ENCODE data around the gene TLCD4. TPM values are rescaled to one million over a fixed set of nuclear protein-coding genes. Genes with fewer than 3 reads are reported as not detected.

TLCD4 gene
- total RNA-seq, 2 experiments from 2014 or later = not detected

DNA sequence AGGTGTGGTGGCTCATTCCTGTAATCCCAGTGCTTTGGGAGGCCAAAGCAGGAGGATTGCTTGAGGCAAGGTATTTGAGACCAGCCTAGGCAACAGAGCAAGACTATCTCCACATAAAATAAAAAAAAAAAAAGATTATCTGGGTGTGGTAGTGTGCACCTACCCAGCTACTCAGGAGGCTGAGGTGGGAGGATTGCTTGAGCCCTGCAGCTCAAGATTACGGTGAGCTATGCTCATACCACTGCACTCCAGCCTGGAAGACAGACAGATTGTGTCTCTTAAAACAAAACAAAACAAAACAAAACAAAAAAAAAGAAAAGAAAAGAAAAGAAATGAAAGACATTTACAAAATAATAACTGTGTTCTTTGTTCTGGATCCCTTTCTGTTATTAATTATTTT lies 6.1 kb upstream of the TLCD4 start:
- no peak overlapping the region for H3K4me3 ChIP-seq (ENCODE audit: low read depth, low read length, poor library complexity, severe bottlenecking)
- CTCF ChIA-PET (ENCODE audit: unreplicated experiment) = no interaction called here
- H3K4me2 ChIP-seq (ENCODE audit: low read length) = no peak overlapping the region
- H3K27ac ChIP-seq (ENCODE audit: low read depth, low read length, poor library complexity, severe bottlenecking) = no peak overlapping the region
- DNase-seq (ENCODE audit: low spot score) = no peak
- TF ChIP-seq, protein P1, sequence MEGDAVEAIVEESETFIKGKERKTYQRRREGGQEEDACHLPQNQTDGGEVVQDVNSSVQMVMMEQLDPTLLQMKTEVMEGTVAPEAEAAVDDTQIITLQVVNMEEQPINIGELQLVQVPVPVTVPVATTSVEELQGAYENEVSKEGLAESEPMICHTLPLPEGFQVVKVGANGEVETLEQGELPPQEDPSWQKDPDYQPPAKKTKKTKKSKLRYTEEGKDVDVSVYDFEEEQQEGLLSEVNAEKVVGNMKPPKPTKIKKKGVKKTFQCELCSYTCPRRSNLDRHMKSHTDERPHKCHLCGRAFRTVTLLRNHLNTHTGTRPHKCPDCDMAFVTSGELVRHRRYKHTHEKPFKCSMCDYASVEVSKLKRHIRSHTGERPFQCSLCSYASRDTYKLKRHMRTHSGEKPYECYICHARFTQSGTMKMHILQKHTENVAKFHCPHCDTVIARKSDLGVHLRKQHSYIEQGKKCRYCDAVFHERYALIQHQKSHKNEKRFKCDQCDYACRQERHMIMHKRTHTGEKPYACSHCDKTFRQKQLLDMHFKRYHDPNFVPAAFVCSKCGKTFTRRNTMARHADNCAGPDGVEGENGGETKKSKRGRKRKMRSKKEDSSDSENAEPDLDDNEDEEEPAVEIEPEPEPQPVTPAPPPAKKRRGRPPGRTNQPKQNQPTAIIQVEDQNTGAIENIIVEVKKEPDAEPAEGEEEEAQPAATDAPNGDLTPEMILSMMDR (conservative IDR thresholded peaks at IDR 0.05; ENCODE audit: low read length) = no peak
- TF ChIP-seq EZH2phosphoT487 (IDR thresholded peaks at IDR 0.05; ENCODE audit: borderline replicate concordance, low read depth, low read length) = no peak
- H3K79me2 ChIP-seq (ENCODE audit: insufficient read depth, low read depth, low read length) = no peaks in the 10 kb centered on the region
- no peak overlapping the region for H2AFZ ChIP-seq (ENCODE audit: low read length)
- no peaks in the 10 kb centered on the region for H3K9me2 ChIP-seq (ENCODE audit: insufficient read depth, low read length)
- H4K20me1 ChIP-seq (ENCODE audit: insufficient read depth, low read length) = no peaks in the 10 kb centered on the region
- H3K9me3 ChIP-seq (ENCODE audit: low read length) = no peaks in the 10 kb centered on the region
- no peaks in the 10 kb centered on the region for H3K36me3 ChIP-seq (ENCODE audit: insufficient read depth, low read length)
- intact Hi-C loops (cut with micrococcal nuclease; ENCODE audit: unreplicated experiment) = no loop called here
- POLR2A ChIA-PET = interaction anchor here (0.7 kb wide), 1 partner anchor 1715 kb away, joined by 3 read pairs; no protein-coding TSS in a partner anchor
- no TSS peak for BruUV-seq (replicated peaks)
- H3K4me1 ChIP-seq (ENCODE audit: insufficient read depth, low read length, poor library complexity, severe bottlenecking) = no peaks in the 10 kb centered on the region

DNA sequence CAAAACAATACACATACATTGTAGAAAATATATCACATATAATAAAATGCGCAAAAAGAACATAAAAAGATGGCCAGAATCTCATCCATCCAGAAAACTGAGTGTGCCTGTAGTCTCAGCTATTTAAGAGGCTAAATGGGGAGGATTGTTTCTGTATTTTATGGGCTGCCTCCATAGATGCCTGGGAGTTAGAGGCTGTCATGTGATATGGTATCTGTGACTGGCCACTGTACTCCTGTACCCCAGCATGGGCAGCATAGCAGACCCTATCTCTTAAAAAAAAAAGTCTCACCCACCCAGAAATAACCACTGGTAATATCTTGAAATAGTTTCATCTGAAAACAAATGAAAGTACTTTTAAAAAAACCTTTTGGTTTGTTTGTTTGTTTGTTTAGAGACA lies 3.5 kb upstream of the TLCD4 start:
- no peaks in the 10 kb centered on the region for H3K79me2 ChIP-seq (ENCODE audit: insufficient read depth, low read depth, low read length)
- no peaks in the 10 kb centered on the region for H3K36me3 ChIP-seq (ENCODE audit: insufficient read depth, low read length)
- no peak overlapping the region for H3K27ac ChIP-seq (ENCODE audit: low read depth, low read length, poor library complexity, severe bottlenecking)
- DNase-seq (ENCODE audit: low spot score) = no peak
- H3K9me3 ChIP-seq (ENCODE audit: low read length) = no peaks in the 10 kb centered on the region
- intact Hi-C loops (cut with micrococcal nuclease; ENCODE audit: unreplicated experiment) = no loop called here
- H3K9me2 ChIP-seq (ENCODE audit: insufficient read depth, low read length) = no peaks in the 10 kb centered on the region
- CTCF ChIA-PET (ENCODE audit: unreplicated experiment) = no interaction called here
- BruUV-seq (replicated peaks) = no TSS peak
- no peak for TF ChIP-seq EZH2phosphoT487 (IDR thresholded peaks at IDR 0.05; ENCODE audit: borderline replicate concordance, low read depth, low read length)
- TF ChIP-seq, protein P1 (conservative IDR thresholded peaks at IDR 0.05; ENCODE audit: low read length) = no peak
- POLR2A ChIA-PET = no interaction called here
- no peak overlapping the region for H3K4me3 ChIP-seq (ENCODE audit: low read depth, low read length, poor library complexity, severe bottlenecking)
- H4K20me1 ChIP-seq (ENCODE audit: insufficient read depth, low read length) = no peaks in the 10 kb centered on the region
- H3K4me2 ChIP-seq (ENCODE audit: low read length) = no peak overlapping the region
- peaks cover 5% of the 10 kb centered on the region for H3K4me1 ChIP-seq (ENCODE audit: insufficient read depth, low read length, poor library complexity, severe bottlenecking)
- H2AFZ ChIP-seq (ENCODE audit: low read length) = no peak overlapping the region

DNA sequence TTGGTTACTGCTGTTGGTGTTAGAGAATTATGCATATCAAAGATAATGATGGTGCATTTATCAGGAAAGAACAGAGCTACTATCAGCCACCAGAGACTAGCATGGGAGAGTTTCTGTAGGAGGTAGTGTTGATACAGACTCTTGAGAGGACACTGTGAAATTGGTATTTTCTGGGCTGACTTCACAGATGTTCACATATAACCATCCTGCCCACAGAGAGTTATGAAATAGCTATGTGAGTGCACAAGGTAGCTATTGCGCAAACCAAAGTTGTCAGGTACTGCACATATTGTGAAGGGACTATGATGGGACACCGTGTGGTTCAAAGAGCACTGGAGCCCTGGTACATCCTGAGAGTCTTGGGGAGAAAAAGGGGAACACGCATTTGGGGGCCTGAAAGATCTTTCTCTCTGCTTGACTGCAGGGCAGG lies 1.4 kb upstream of the TLCD4 start:
- no peaks in the 10 kb centered on the region for H3K36me3 ChIP-seq (ENCODE audit: insufficient read depth, low read length)
- H3K4me1 ChIP-seq (ENCODE audit: insufficient read depth, low read length, poor library complexity, severe bottlenecking) = peaks cover 5% of the 10 kb centered on the region
- no TSS peak for BruUV-seq (replicated peaks)
- POLR2A ChIA-PET = no interaction called here
- H2AFZ ChIP-seq (ENCODE audit: low read length) = no peak overlapping the region
- intact Hi-C loops (cut with micrococcal nuclease; ENCODE audit: unreplicated experiment) = loop anchor here (2.0 kb wide), 1 partner anchor 31 kb away; no protein-coding TSS in a partner anchor
- H4K20me1 ChIP-seq (ENCODE audit: insufficient read depth, low read length) = no peaks in the 10 kb centered on the region
- DNase-seq (ENCODE audit: low spot score) = no peak
- no peak for TF ChIP-seq EZH2phosphoT487 (IDR thresholded peaks at IDR 0.05; ENCODE audit: borderline replicate concordance, low read depth, low read length)
- TF ChIP-seq, protein P1 (conservative IDR thresholded peaks at IDR 0.05; ENCODE audit: low read length) = no peak
- H3K27ac ChIP-seq (ENCODE audit: low read depth, low read length, poor library complexity, severe bottlenecking) = no peak overlapping the region
- no peak overlapping the region for H3K4me3 ChIP-seq (ENCODE audit: low read depth, low read length, poor library complexity, severe bottlenecking)
- no peaks in the 10 kb centered on the region for H3K9me2 ChIP-seq (ENCODE audit: insufficient read depth, low read length)
- no peaks in the 10 kb centered on the region for H3K9me3 ChIP-seq (ENCODE audit: low read length)
- no peak overlapping the region for H3K4me2 ChIP-seq (ENCODE audit: low read length)
- CTCF ChIA-PET (ENCODE audit: unreplicated experiment) = no interaction called here
- H3K79me2 ChIP-seq (ENCODE audit: insufficient read depth, low read depth, low read length) = no peaks in the 10 kb centered on the region
